Lung (tissue), 12 donors: ENCODE data around the gene ZGLP1. TPM values are rescaled to one million over a fixed set of nuclear protein-coding genes. Genes with fewer than 3 reads are reported as not detected.

Source experiments
- ATAC-seq: fragments of 200-7000 bp; cut with Tn5 transposase; one replicate; pipeline ENCODE4 v1.9.1; 2020; ENCODE audit warnings: moderate number of reproducible peaks; ENCODE audit not compliant: insufficient read depth, low FRiP score
- DNase-seq, 3 donors: peaks; one replicate each; pipeline ENCODE4 v3.0.0-alpha.2; 2013 to 2017
- H3K27ac ChIP-seq, 2 donors: one replicate each; pipeline ENCODE4 v1.5.1; 2013; ENCODE audit warnings: mild to moderate bottlenecking in 2 of 2, moderate library complexity in 2 of 2, control low read depth in 1 of 2, inconsistent platforms in 1 of 2, low read depth in 1 of 2, low read length in 1 of 2
- H3K27me3 ChIP-seq, 3 donors: one replicate each; pipeline ENCODE4 v1.5.1; 2013; ENCODE audit warnings: low read length in 2 of 3; ENCODE audit not compliant: control insufficient read depth in 3 of 3, insufficient read depth in 3 of 3
- H3K36me3 ChIP-seq, 4 donors: one replicate each; pipeline ENCODE4 v1.5.1; 2013; ENCODE audit warnings: low read length in 4 of 4, mild to moderate bottlenecking in 1 of 4, moderate library complexity in 1 of 4; ENCODE audit not compliant: control insufficient read depth in 4 of 4, insufficient read depth in 4 of 4
- H3K4me1 ChIP-seq, 5 donors: one replicate each; pipeline ENCODE4 v1.5.1; 2013; ENCODE audit warnings: low read length in 5 of 5, mild to moderate bottlenecking in 2 of 5, moderate library complexity in 1 of 5; ENCODE audit not compliant: control insufficient read depth in 5 of 5, insufficient read depth in 5 of 5
- H3K4me3 ChIP-seq: one replicate; pipeline ENCODE4 v1.5.1; 2013; ENCODE audit warnings: mild to moderate bottlenecking, control low read depth, moderate library complexity
- H3K9ac ChIP-seq, 2 donors: one replicate each; pipeline ENCODE4 v1.5.1; 2013; ENCODE audit warnings: low read length in 2 of 2, control low read depth in 1 of 2; ENCODE audit not compliant: insufficient read depth in 1 of 2
- H3K9me3 ChIP-seq, 4 donors: one replicate each; pipeline ENCODE4 v1.5.1; 2013; ENCODE audit warnings: low read length in 3 of 4, mild to moderate bottlenecking in 1 of 4, moderate library complexity in 1 of 4; ENCODE audit not compliant: control insufficient read depth in 4 of 4, insufficient read depth in 3 of 4
- WGBS, 2 donors: extraction: QIAGEN DNeasy Blood & Tissue Kit; methylation state at CpG; one replicate each; pipeline ENCODE4 v1.1.7; 2013; 5-methylcytosine and 5-hydroxymethylcytosine counted together
- polyA plus RNA-seq, 2 donors: library from polyadenylated mRNA; stranded (reverse); fragments of 200-250 nt; gene quantifications; one replicate each; pipeline ENCODE4 v1.2.1, GENCODE V29; 2013
- total RNA-seq, 2 donors: library from RNA; depleted of rRNA in 1 of 2; stranded (reverse); fragments of >200 nt in 1 of 2; gene quantifications; one replicate each; pipeline ENCODE4 v1.2.1, GENCODE V29; 2014 to 2021
- TF ChIP-seq, protein P1 (sequence below): IDR thresholded peaks from 2 replicates; pipeline ENCODE4 v1.5.1; 2012; ENCODE audit warnings: mild to moderate bottlenecking; ENCODE audit errors: control extremely low read depth, extremely low read depth
- donor health status: control.
- donor health status: control.
- donor health status: Bipolar disorder and iron deficiency.
- donor health status: healthy.
- donor health status: DM: yes; HTN: yes; CAD: no.

ZGLP1 gene
- total and polyA plus RNA-seq, 4 donors = 3.0 to 6.7 (median 4.4) TPM

DNA sequence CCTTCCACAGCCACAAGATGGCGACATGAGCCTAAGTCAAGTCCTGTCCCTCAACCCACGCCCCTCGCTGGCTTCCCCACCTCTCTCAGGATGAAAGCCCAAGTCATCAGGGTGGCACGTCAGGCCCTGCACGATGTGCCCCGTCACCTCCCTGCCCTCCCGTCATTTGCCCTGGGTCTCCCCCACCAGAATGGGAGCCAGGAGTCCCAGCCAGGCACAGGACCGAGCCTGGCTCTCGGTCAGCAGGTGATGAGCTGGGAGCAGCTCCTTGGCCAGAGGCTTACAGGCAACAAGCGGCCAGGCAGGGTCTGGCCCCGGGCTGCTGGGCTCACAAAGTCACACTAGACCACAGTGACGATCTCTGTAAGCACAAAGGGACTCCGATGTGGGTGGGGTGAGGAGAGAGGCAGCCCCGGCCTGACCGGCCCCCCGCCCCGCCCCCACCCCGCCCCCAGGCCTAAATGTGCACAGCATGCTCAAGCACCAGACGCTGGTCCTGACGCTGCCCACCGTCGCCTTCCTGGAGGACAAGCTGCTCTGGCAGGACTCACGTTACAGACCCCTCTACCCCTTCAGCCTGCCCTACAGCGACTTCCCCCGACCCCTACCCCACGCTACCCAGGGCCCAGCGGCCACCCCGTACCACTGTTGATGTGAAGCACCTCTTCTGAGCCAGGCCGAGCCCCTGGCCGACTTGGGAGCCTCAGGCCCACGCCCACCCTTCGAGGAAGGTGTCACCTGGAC lies 50.3 kb downstream of the ZGLP1 start:
- Histone ChIP-seq H3K27ac (peak overlapping the region in 1 of 2 donors; percentile 79), H3K9me3 (no peaks in the 10 kb centered on the region), H3K4me1 (peaks cover 0 to 3% (median 0%) of the 10 kb centered on the region in 5 donors), H3K9ac (no peak overlapping the region), H3K27me3 (no peaks in the 10 kb centered on the region), H3K4me3 (no peak overlapping the region), H3K36me3 (peaks cover 4 to 31% (median 17%) of the 10 kb centered on the region in 4 donors)
- TF ChIP-seq, protein P1, sequence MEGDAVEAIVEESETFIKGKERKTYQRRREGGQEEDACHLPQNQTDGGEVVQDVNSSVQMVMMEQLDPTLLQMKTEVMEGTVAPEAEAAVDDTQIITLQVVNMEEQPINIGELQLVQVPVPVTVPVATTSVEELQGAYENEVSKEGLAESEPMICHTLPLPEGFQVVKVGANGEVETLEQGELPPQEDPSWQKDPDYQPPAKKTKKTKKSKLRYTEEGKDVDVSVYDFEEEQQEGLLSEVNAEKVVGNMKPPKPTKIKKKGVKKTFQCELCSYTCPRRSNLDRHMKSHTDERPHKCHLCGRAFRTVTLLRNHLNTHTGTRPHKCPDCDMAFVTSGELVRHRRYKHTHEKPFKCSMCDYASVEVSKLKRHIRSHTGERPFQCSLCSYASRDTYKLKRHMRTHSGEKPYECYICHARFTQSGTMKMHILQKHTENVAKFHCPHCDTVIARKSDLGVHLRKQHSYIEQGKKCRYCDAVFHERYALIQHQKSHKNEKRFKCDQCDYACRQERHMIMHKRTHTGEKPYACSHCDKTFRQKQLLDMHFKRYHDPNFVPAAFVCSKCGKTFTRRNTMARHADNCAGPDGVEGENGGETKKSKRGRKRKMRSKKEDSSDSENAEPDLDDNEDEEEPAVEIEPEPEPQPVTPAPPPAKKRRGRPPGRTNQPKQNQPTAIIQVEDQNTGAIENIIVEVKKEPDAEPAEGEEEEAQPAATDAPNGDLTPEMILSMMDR = peak; percentile 85
- WGBS, 2 donors = 55 to 64% methylated on average over 30 to 32 of the region's 32 CpGs
- ATAC-seq = peak; percentile 46
- DNase-seq = peak; percentile 88 to 93 (median 90)

DNA sequence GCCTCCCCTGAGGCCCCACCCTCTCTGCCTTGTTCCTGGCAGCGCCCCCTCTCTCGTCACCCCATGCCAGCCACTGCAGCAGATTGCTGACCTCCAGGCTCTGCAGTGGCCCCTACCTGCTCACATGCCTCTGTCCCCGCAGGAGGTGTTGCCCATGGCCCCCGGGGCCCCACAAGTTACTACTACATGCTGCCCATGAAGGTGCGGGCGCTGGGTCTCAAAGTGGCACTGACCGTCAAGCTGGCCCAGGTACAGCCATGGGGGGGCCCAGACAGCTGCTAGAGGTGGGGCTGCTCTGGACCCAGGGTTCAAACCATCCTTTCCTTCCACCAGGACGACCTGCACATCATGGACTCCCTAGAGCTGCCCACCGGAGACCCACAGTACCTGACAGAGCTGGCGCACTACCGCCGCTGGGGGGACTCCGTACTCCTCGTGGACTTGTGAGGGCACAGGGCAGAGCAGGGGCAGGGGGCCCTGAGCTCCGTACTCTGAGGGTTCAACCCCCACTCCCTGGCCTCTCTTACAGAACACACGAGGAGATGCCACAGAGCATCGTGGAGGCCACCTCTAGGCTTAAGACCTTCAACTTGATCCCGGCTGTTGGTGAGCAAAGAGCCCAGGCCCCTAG lies 51.4 kb downstream of the ZGLP1 start:
- Histone ChIP-seq H3K27me3 (no peaks in the 10 kb centered on the region), H3K27ac (no peak overlapping the region), H3K9me3 (no peaks in the 10 kb centered on the region), H3K9ac (no peak overlapping the region), H3K4me1 (peaks cover 0 to 3% (median 0%) of the 10 kb centered on the region in 5 donors), H3K36me3 (peaks cover 4 to 35% (median 20%) of the 10 kb centered on the region in 4 donors), H3K4me3 (no peak overlapping the region)
- TF ChIP-seq, protein P1 = no peak
- ATAC-seq (no peak), DNase-seq (no peak)
- 96% methylated on average over 18 of the region's 18 CpGs for WGBS, 2 donors

- no peak overlapping the region for H3K4me3 ChIP-seq
- H3K4me1 ChIP-seq = peaks cover 0 to 7% (median 3%) of the 10 kb centered on the region in 5 donors
- H3K9ac ChIP-seq = no peak overlapping the region
- peaks cover 4 to 38% (median 20%) of the 10 kb centered on the region in 4 donors for H3K36me3 ChIP-seq
- DNase-seq (no peak), ATAC-seq (no peak)
- WGBS, 2 donors = 83 to 92% methylated on average over 9 of the region's 9 CpGs
- TF ChIP-seq, protein P1 = no peak
- peak overlapping the region in 1 of 2 donors; percentile 18 for H3K27ac ChIP-seq
- no peaks in the 10 kb centered on the region for H3K27me3 ChIP-seq
- H3K9me3 ChIP-seq = no peaks in the 10 kb centered on the region
These were observed 52.5 kb downstream of the ZGLP1 start for GRCh38 chr19:10256970-10257615.
